HepG2 (cell line): ENCODE measurements around the gene LIN28A. TPM values are rescaled to one million over a fixed set of nuclear protein-coding genes. Genes with fewer than 3 reads are reported as not detected.

Source experiments
- ATAC-seq: fragments of 200-7000 bp; cut with Tn5 transposase; 3 replicates; pipeline ENCODE4 v1.9.1; 2020; ENCODE audit warnings: mild to moderate bottlenecking, moderate library complexity
- BruUV-seq: library from RNA; stranded (reverse); fragments of 400-500 nt; replicated peaks from 2 replicates; lab custom pipeline; 2021; lab: Mats Ljungman, UMichigan
- CTCF ChIA-PET: fragments of 300-600 bp; formaldehyde crosslinking; extraction: SDS; loops from one replicate; lab custom pipeline; 2021; ENCODE audit warnings: low total read pairs, inconsistent platforms, low intra/inter-chr PET ratio; lab: Yijun Ruan, JAX
- POLR2A ChIA-PET: fragments of 350-600 bp; sonication (Branson Sonifier 250); formaldehyde crosslinking; loops from one replicate; lab custom pipeline; 2020; ENCODE audit warnings: antibody characterized with exemption, inconsistent platforms; lab: Yijun Ruan, JAX
- DNase-seq: peaks from one replicate; pipeline ENCODE4 v3.0.0-alpha.2; 2015; ENCODE audit warnings: low spot score
- FAIRE-seq: peaks from 3 replicates; lab custom pipeline; 2011; peaks lifted over from hg19 to GRCh38; lab: Jason Lieb, UNC
- H2AFZ ChIP-seq: one replicate; pipeline ENCODE4 v1.6.1; 2011; ENCODE audit warnings: low read length, inconsistent platforms
- H3K27ac ChIP-seq: fragments of 300-600 bp; 3 replicates; pipeline ENCODE4 v1.8.0; 2011; ENCODE audit warnings: mixed run types, mild to moderate bottlenecking, mixed read lengths, low read length, inconsistent platforms; ENCODE audit not compliant: insufficient read depth; ENCODE audit errors: extremely low read length
- H3K27me3 ChIP-seq, 2 experiments: fragments of 200-600 bp in 1 of 2; 2 replicates in 1 of 2; 3 replicates in 1 of 2; pipeline versions ENCODE4 v1.6.0 to v1.8.0; 2011; ENCODE audit warnings: low read length in 2 of 2, mild to moderate bottlenecking in 2 of 2, moderate library complexity in 2 of 2, inconsistent platforms in 1 of 2; ENCODE audit not compliant: insufficient read depth in 2 of 2, control insufficient read depth in 1 of 2
- H3K36me3 ChIP-seq, 2 experiments: fragments of 200-600 bp in 1 of 2; replicated peaks in 1 of 2; 2 replicates in 1 of 2; 3 replicates in 1 of 2; pipeline versions ENCODE4 v1.5.1 to v1.8.0; 2011; ENCODE audit warnings: low read length in 2 of 2, inconsistent platforms in 1 of 2; ENCODE audit not compliant: insufficient read depth in 2 of 2, control insufficient read depth in 1 of 2
- H3K4me1 ChIP-seq: 2 replicates; pipeline ENCODE4 v1.5.1; 2012; ENCODE audit warnings: low read length, inconsistent platforms; ENCODE audit not compliant: insufficient read depth
- H3K4me2 ChIP-seq: 2 replicates; pipeline ENCODE4 v1.6.0; 2011; ENCODE audit warnings: low read depth, low read length, inconsistent platforms
- H3K4me3 ChIP-seq, 3 experiments: fragments of 200-600 bp in 1 of 3; sonication (generic), shearing (Covaris generic) in 1 of 3; replicated peaks in 1 of 3; 2 replicates each; pipeline ENCODE4 v1.5.1; 2011 to 2016; ENCODE audit warnings: low read length in 3 of 3, inconsistent platforms in 2 of 3, low read depth in 2 of 3, mild to moderate bottlenecking in 2 of 3, control low read depth in 1 of 3, mixed read lengths in 1 of 3; ENCODE audit not compliant: insufficient read depth in 1 of 3
- H3K79me2 ChIP-seq: one replicate; pipeline ENCODE4 v1.6.1; 2011; ENCODE audit warnings: low read length, inconsistent platforms; ENCODE audit not compliant: insufficient read depth
- H3K9ac ChIP-seq: 2 replicates; pipeline ENCODE4 v1.6.0; 2011; ENCODE audit warnings: mild to moderate bottlenecking, low read depth, low read length, inconsistent platforms; ENCODE audit not compliant: insufficient read depth
- H3K9me3 ChIP-seq: 2 replicates; pipeline ENCODE4 v1.5.1; 2012; ENCODE audit warnings: mild to moderate bottlenecking, low read length
- H4K20me1 ChIP-seq: 2 replicates; pipeline ENCODE4 v1.6.0; 2011; ENCODE audit warnings: inconsistent platforms, mild to moderate bottlenecking, low read length, moderate library complexity; ENCODE audit not compliant: insufficient read depth
- POLR2A ChIP-seq, 2 experiments: IDR thresholded peaks; 2 replicates each; pipeline ENCODE4 v1.6.1; 2011; ENCODE audit warnings: low read depth in 2 of 2, low read length in 2 of 2, mild to moderate bottlenecking in 1 of 2, moderate library complexity in 1 of 2; ENCODE audit not compliant: insufficient read depth in 1 of 2
- RBFOX2 ChIP-seq: fragments of 200-400 bp; formaldehyde crosslinking; IDR thresholded peaks from 2 replicates; pipeline ENCODE4 v1.6.1; 2017; ENCODE audit warnings: low read depth, mild to moderate bottlenecking, low read length
- ZNF20 ChIP-seq: sonication (generic); formaldehyde crosslinking; IDR thresholded peaks from 2 replicates; pipeline ENCODE4 v1.4.0; 2020; ENCODE audit warnings: mild to moderate bottlenecking, moderate library complexity, missing genetic modification reagents
- ZSCAN9 ChIP-seq: IDR thresholded peaks from 2 replicates; pipeline ENCODE4 v1.6.1; 2016; ENCODE audit warnings: borderline replicate concordance
- WGBS: methylation state at CpG from one replicate; pipeline ENCODE4 v1.1.6; 2017; ENCODE audit warnings: low lambda C conversion rate; 5-methylcytosine and 5-hydroxymethylcytosine counted together
- in situ Hi-C: cut with HindIII; loops from 2 replicates; pipeline ENCODE4 v1.10.0; 2017; ENCODE audit warnings: low pct_unique_long_range_greater_than_20kb; ENCODE audit not compliant: extremely low pct_ligation_motif_present
- intact Hi-C: fragments of 100-400 bp; cut with micrococcal nuclease; formaldehyde crosslinking; loops from one replicate; pipeline ENCODE4 v1.10.0; 2022; ENCODE audit not compliant: unreplicated experiment
- polyA plus RNA-seq, 8 experiments: library from polyadenylated mRNA; depleted of rRNA in 3 of 8; stranded (reverse) in 7 of 8; unstranded in 1 of 8; fragments of >200 nt; fragmentation: Illumina TruSeq in 4 of 8; extraction: Trizol in 4 of 8; gene quantifications; 2 replicates each; pipeline versions ENCODE4 v1.2.1 to v1.2.3, GENCODE V29; 2011 to 2016; ENCODE audit warnings: low read depth in 4 of 8, missing spikeins in 1 of 8, mixed read lengths in 1 of 8; ENCODE audit not compliant: insufficient read depth in 1 of 8
- total RNA-seq, 5 experiments: library from RNA; depleted of rRNA; stranded (reverse); fragments of >200 nt; fragmentation: Illumina TruSeq; extraction: Trizol; gene quantifications; 2 replicates each; pipeline ENCODE4 v1.2.3, GENCODE V29; 2016; ENCODE audit warnings: low read depth in 1 of 5
- TF ChIP-seq, protein P1 (sequence below): sonication (generic); formaldehyde crosslinking; IDR thresholded peaks from 2 replicates; pipeline ENCODE4 v1.8.0; 2022; ENCODE audit warnings: missing genetic modification reagents, mild to moderate bottlenecking, borderline replicate concordance

LIN28A gene
- total and polyA plus RNA-seq, 2 of the 13 experiments (the other 11 are each of a cell fraction or from before 2014, with no cell fraction given) = not detected

DNA sequence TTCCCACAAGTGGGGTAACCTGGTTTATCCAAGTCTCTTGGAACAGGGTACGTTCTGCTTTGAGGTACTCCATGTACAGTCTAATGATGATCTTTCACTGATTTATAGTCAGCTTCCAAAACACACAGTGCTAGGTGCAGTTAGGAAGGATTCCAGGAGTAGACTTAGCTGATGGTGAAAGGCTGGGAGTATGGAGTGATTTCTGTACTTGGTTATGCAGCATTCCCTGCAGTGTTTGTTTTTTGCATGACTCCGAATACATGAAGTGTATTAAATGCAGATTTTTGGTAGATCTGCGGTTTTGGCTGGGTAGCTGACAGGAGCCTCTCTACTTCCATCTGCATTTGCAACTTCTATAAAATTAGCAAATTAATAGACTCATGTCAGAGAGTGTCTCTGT is 65.4 kb downstream of the LIN28A start:
- Histone ChIP-seq H3K27me3 (no peaks in the 10 kb centered on the region; a peak in 1 of 5 replicates), H2AFZ (no peak overlapping the region), H3K4me1 (peaks cover 39% of the 10 kb centered on the region), H3K36me3 (peaks cover 1 to 37% of the 10 kb centered on the region in 2 experiments), H4K20me1 (peaks cover 12% of the 10 kb centered on the region), H3K9ac (no peak overlapping the region), H3K79me2 (peaks cover 18% of the 10 kb centered on the region), H3K4me2 (no peak overlapping the region), H3K9me3 (no peaks in the 10 kb centered on the region), H3K27ac (no peak overlapping the region), H3K4me3 (no peak overlapping the region)
- WGBS = 98% methylated on average over 3 of the region's 3 CpGs
- POLR2A ChIA-PET = no interaction called here
- intact Hi-C loops (no loop called here), in situ Hi-C loops (no loop called here)
- CTCF ChIA-PET = no interaction called here
- ATAC-seq = no peak
- BruUV-seq = no TSS peak
- FAIRE-seq = no peak
- TF ChIP-seq RBFOX2 = peak; percentile 15; the same call in 1 of the 2 replicates
- no peak for TF ChIP-seq ZSCAN9 (CRISPR knock-in tag)
- TF ChIP-seq, protein P1, sequence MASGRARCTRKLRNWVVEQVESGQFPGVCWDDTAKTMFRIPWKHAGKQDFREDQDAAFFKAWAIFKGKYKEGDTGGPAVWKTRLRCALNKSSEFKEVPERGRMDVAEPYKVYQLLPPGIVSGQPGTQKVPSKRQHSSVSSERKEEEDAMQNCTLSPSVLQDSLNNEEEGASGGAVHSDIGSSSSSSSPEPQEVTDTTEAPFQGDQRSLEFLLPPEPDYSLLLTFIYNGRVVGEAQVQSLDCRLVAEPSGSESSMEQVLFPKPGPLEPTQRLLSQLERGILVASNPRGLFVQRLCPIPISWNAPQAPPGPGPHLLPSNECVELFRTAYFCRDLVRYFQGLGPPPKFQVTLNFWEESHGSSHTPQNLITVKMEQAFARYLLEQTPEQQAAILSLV (CRISPR knock-in tag) = no peak
- no peak for DNase-seq

DNA sequence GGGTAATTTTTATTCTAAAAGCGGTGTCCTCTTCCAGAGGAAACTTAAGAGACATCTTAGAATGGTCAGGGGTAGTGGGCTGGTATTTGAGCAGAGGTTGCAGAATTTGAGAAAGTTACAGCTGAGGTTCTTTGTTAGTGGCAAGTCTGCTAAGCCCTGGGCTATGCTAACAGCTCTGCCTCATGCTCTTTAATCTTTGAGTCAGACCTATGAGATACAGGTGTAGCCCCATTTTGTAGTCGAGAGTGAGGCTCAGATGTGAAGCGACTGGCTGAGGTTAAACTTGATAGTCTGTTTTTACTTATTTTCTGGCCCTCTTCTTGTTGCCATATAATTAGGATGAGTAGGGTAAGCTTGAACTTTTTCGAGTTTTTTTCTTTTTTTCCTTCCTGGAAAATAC is 66.3 kb downstream of the LIN28A start:
- Histone ChIP-seq H3K79me2 (peaks cover 18% of the 10 kb centered on the region), H4K20me1 (peaks cover 12% of the 10 kb centered on the region), H3K9me3 (no peaks in the 10 kb centered on the region), H3K9ac (no peak overlapping the region), H2AFZ (no peak overlapping the region), H3K4me1 (peaks cover 36% of the 10 kb centered on the region), H3K4me2 (no peak overlapping the region), H3K27me3 (no peaks in the 10 kb centered on the region; a peak in 1 of 5 replicates), H3K4me3 (no peak overlapping the region), H3K27ac (no peak overlapping the region), H3K36me3 (peaks cover 1 to 37% of the 10 kb centered on the region in 2 experiments)
- no peak for DNase-seq
- ATAC-seq = no peak
- 92% methylated on average over 4 of the region's 4 CpGs for WGBS
- intact Hi-C loops = no loop called here
- BruUV-seq = no TSS peak
- TF ChIP-seq ZNF20 (no peak), POLR2A (IDR thresholded peaks at IDR 0.05; ENCODE audit: insufficient read depth in 1 of 2, low read depth in 2 of 2, low read length in 2 of 2) (peak in 1 of 2 experiments; percentile 19; a peak in 1 of 4 replicates)
- POLR2A ChIA-PET = no interaction called here
- no peak for FAIRE-seq
- CTCF ChIA-PET = no interaction called here
- in situ Hi-C loops = no loop called here
